Effector memory CD8-positive, alpha-beta T cell (primary cell): Measurements from ENCODE around the gene ACLY.
"Not testable (repeated sequence)": the region's sequence is repeated elsewhere in the genome, so short reads cannot be mapped to it uniquely, and the experiment has no call there.

Experiments
- ATAC-seq: fragments of 150-1000 bp; cut with Tn5 transposase; replicated peaks from 2 replicates; pipeline ENCODE4 v1.10.0; 2021; ENCODE audit warnings: mild to moderate bottlenecking, moderate library complexity
- DNase-seq, 3 experiments: peaks; one replicate each; pipeline ENCODE4 v3.0.0; 2021
- H3K27ac Mint-ChIP-seq, 2 donors: one replicate each; pipeline ENCODE4 v1.8.0; 2022; ENCODE audit warnings: mild to moderate bottlenecking in 2 of 2, mixed read lengths in 2 of 2, moderate library complexity in 2 of 2
- H3K27me3 Mint-ChIP-seq, 2 donors: one replicate each; pipeline ENCODE4 v1.8.0; 2022; ENCODE audit warnings: mixed read lengths in 2 of 2
- H3K36me3 Mint-ChIP-seq: one replicate; pipeline ENCODE4 v1.8.0; 2022; ENCODE audit warnings: mild to moderate bottlenecking, moderate library complexity, mixed read lengths; ENCODE audit not compliant: insufficient read depth
- H3K4me1 Mint-ChIP-seq, 2 donors: one replicate each; pipeline ENCODE4 v1.8.0; 2022; ENCODE audit warnings: low read depth in 2 of 2, mixed read lengths in 2 of 2
- H3K4me3 Mint-ChIP-seq, 2 donors: one replicate each; pipeline ENCODE4 v1.8.0; 2022; ENCODE audit warnings: mild to moderate bottlenecking in 2 of 2, mixed read lengths in 2 of 2, moderate library complexity in 2 of 2
- H3K9me3 Mint-ChIP-seq, 2 donors: one replicate each; pipeline ENCODE4 v1.8.0; 2022; ENCODE audit warnings: mixed read lengths in 2 of 2

Gene ACLY

GRCh38 chr17:41931715-41932114 lies 13.0 kb upstream of the ACLY start:
- Mint-ChIP-seq H3K4me1 (peaks cover 12 to 18% of the 10 kb centered on the region in 2 donors), H3K27ac (peak overlapping the region; percentile 91 to 93)

GRCh38 chr17:41930833-41931156 lies 12.0 kb upstream of the ACLY start:
- not testable (repeated sequence) for DNase-seq, H3K27me3 Mint-ChIP-seq, H3K9me3 Mint-ChIP-seq
- peak; percentile 55 for ATAC-seq
- H3K4me3 Mint-ChIP-seq, result peak overlapping the region; percentile 86 to 89
- peaks cover 12 to 18% of the 10 kb centered on the region in 2 donors for H3K4me1 Mint-ChIP-seq
- peaks cover 11% of the 10 kb centered on the region for H3K36me3 Mint-ChIP-seq
- H3K27ac Mint-ChIP-seq, result peak overlapping the region; percentile 91 to 93

More at GRCh38 chr17:41931715-41932114, 13.0 kb upstream of the ACLY start:
- DNase-seq, H3K9me3 Mint-ChIP-seq, ATAC-seq, H3K27me3 Mint-ChIP-seq: not testable (repeated sequence)
- peaks cover 11% of the 10 kb centered on the region for H3K36me3 Mint-ChIP-seq
- H3K4me3 Mint-ChIP-seq, result peak overlapping the region in 1 of 2 donors; percentile 86

GRCh38 chr17:41930009-41930832 lies 11.5 kb upstream of the ACLY start, which contains the start of gene ODAD4:
ODAD4 (plus strand) TSS chr17:41930617; CDS start chr17:41930724, 107 bp downstream.
- DNase-seq, result peak; percentile 92 to 94 (median 94)
- Mint-ChIP-seq H3K27ac (peak within 1 kb of the TSS; percentile 91 to 93), H3K4me1 (peaks cover 12 to 18% of the 10 kb centered on the region in 2 donors), H3K9me3 (no peaks in the 10 kb centered on the region), H3K36me3 (peaks cover 11% of the 10 kb centered on the region), H3K27me3 (peaks cover 0 to 4% of the 10 kb centered on the region in 2 donors), H3K4me3 (peak within 1 kb of the TSS; percentile 86 to 89)
- peak; percentile 98 for ATAC-seq

GRCh38 chr17:41928693-41929251 lies 10.0 kb upstream of the ACLY start:
- H3K27me3 Mint-ChIP-seq, result no peaks in the 10 kb centered on the region
- H3K4me3 Mint-ChIP-seq, result peak overlapping the region in 1 of 2 donors; percentile 89
- no peak for DNase-seq
- peak overlapping the region; percentile 91 to 93 for H3K27ac Mint-ChIP-seq
- peaks cover 11% of the 10 kb centered on the region for H3K36me3 Mint-ChIP-seq
- ATAC-seq, result no peak
- H3K9me3 Mint-ChIP-seq, result no peaks in the 10 kb centered on the region
- peaks cover 12 to 18% of the 10 kb centered on the region in 2 donors for H3K4me1 Mint-ChIP-seq

GRCh38 chr17:41925991-41926590 lies 7.3 kb upstream of the ACLY start:
- peaks cover 11% of the 10 kb centered on the region for H3K36me3 Mint-ChIP-seq

GRCh38 chr17:41920580-41920955 lies 1.8 kb upstream of the ACLY start:
- DNase-seq, result no peak
- no peak for ATAC-seq
- Mint-ChIP-seq H3K27ac (no peak overlapping the region), H3K4me1 (peaks cover 14 to 16% of the 10 kb centered on the region in 2 donors), H3K9me3 (no peaks in the 10 kb centered on the region), H3K4me3 (no peak overlapping the region), H3K36me3 (peaks cover 19% of the 10 kb centered on the region), H3K27me3 (no peaks in the 10 kb centered on the region)

More at GRCh38 chr17:41925991-41926590, 7.3 kb upstream of the ACLY start:
- peaks cover 12 to 18% of the 10 kb centered on the region in 2 donors for H3K4me1 Mint-ChIP-seq
- no peak for ATAC-seq
- H3K27ac Mint-ChIP-seq, result peak overlapping the region in 1 of 2 donors; percentile 56
- no peak overlapping the region for H3K4me3 Mint-ChIP-seq
- H3K9me3 Mint-ChIP-seq, result no peaks in the 10 kb centered on the region
- no peaks in the 10 kb centered on the region for H3K27me3 Mint-ChIP-seq
- DNase-seq, result no peak

- peak overlapping the region; percentile 25 to 94 for H3K4me3 Mint-ChIP-seq
- ATAC-seq (no peak), DNase-seq (no peak)
- H3K27me3 Mint-ChIP-seq, result no peaks in the 10 kb centered on the region
- H3K4me1 Mint-ChIP-seq, result peaks cover 18 to 19% of the 10 kb centered on the region in 2 donors
- peaks cover 19% of the 10 kb centered on the region for H3K36me3 Mint-ChIP-seq
- H3K9me3 Mint-ChIP-seq, result no peaks in the 10 kb centered on the region
- no peak overlapping the region for H3K27ac Mint-ChIP-seq
These were observed 1.3 kb upstream of the ACLY start for GRCh38 chr17:41919840-41920579.

- Mint-ChIP-seq H3K9me3 (no peaks in the 10 kb centered on the region), H3K36me3 (peaks cover 19% of the 10 kb centered on the region), H3K4me3 (peak overlapping the region; percentile 93 to 94), H3K27ac (peak overlapping the region; percentile 91 to 93), H3K4me1 (peaks cover 23 to 25% of the 10 kb centered on the region in 2 donors), H3K27me3 (no peaks in the 10 kb centered on the region)
- no peak for DNase-seq
- ATAC-seq, result no peak
These were observed 540 bp upstream of the ACLY start for GRCh38 chr17:41919165-41919817.

GRCh38 chr17:41917679-41918313 lies 955 bp downstream of the ACLY start:
- no peak for ATAC-seq

GRCh38 chr17:41917192-41917591 lies 1.6 kb downstream of the ACLY start:
- Mint-ChIP-seq H3K4me1 (peaks cover 30 to 31% of the 10 kb centered on the region in 2 donors), H3K9me3 (no peaks in the 10 kb centered on the region), H3K27me3 (no peaks in the 10 kb centered on the region), H3K27ac (peak overlapping the region; percentile 91 to 93), H3K4me3 (peak overlapping the region; percentile 93 to 94), H3K36me3 (peaks cover 26% of the 10 kb centered on the region)
- DNase-seq (no peak), ATAC-seq (no peak)

More at GRCh38 chr17:41917679-41918313, 955 bp downstream of the ACLY start:
- Mint-ChIP-seq H3K4me3 (peak overlapping the region; percentile 93 to 94), H3K4me1 (peaks cover 29 to 30% of the 10 kb centered on the region in 2 donors), H3K27me3 (no peaks in the 10 kb centered on the region), H3K36me3 (peaks cover 22% of the 10 kb centered on the region), H3K27ac (peak overlapping the region; percentile 91 to 93), H3K9me3 (no peaks in the 10 kb centered on the region)
- peak; percentile 26 to 38 (median 27) for DNase-seq

- H3K4me1 Mint-ChIP-seq, result peaks cover 30 to 31% of the 10 kb centered on the region in 2 donors
- peak overlapping the region; percentile 49 to 75 for H3K27ac Mint-ChIP-seq
- peak overlapping the region in 1 of 2 donors; percentile 23 for H3K4me3 Mint-ChIP-seq
- no peak for DNase-seq
- ATAC-seq, result no peak
- no peaks in the 10 kb centered on the region for H3K9me3 Mint-ChIP-seq
- no peaks in the 10 kb centered on the region for H3K27me3 Mint-ChIP-seq
- H3K36me3 Mint-ChIP-seq, result peaks cover 40% of the 10 kb centered on the region
These were observed 3.2 kb downstream of the ACLY start for GRCh38 chr17:41915566-41915965.

GRCh38 chr17:41915020-41915419 lies 3.7 kb downstream of the ACLY start:
- Mint-ChIP-seq H3K27ac (peak overlapping the region in 1 of 2 donors; percentile 75), H3K4me3 (no peak overlapping the region)
- no peak for ATAC-seq

More at GRCh38 chr17:41915020-41915419, 3.7 kb downstream of the ACLY start:
- Mint-ChIP-seq H3K36me3 (peaks cover 46% of the 10 kb centered on the region), H3K9me3 (no peaks in the 10 kb centered on the region), H3K27me3 (no peaks in the 10 kb centered on the region), H3K4me1 (peaks cover 29 to 30% of the 10 kb centered on the region in 2 donors)
- DNase-seq, result no peak
